K562 (cell line): Measurements from ENCODE around the gene HOXB4. TPM values are rescaled to one million over a fixed set of nuclear protein-coding genes. Genes with fewer than 3 reads are reported as not detected.

Source experiments
- CC2D1A ChIP-seq: fragments of 450-650 bp; IDR thresholded peaks from 2 replicates; pipeline ENCODE4 v1.6.1; 2017; ENCODE audit warnings: mild to moderate bottlenecking
- CCNT2 ChIP-seq: IDR thresholded peaks from 2 replicates; pipeline ENCODE4 v1.6.1; 2011; ENCODE audit warnings: borderline replicate concordance, low read depth, mild to moderate bottlenecking, moderate library complexity, mixed read lengths, low read length; ENCODE audit not compliant: insufficient read length; ENCODE audit errors: extremely low read depth
- FOSL1 ChIP-seq: fragments of 200-800 bp; sonication (Bioruptor generic); conservative IDR thresholded peaks from 2 replicates; pipeline ENCODE4 v1.6.1; 2016; ENCODE audit warnings: missing genetic modification characterization, missing compliant biosample characterization
- GABPA ChIP-seq: fragments of 200-800 bp; sonication (Bioruptor generic); conservative IDR thresholded peaks from 2 replicates; pipeline ENCODE4 v1.6.1; 2016; ENCODE audit warnings: low read depth, missing genetic modification characterization, missing compliant biosample characterization
- JUN ChIP-seq, 2 experiments: sonication (generic) in 1 of 2; formaldehyde crosslinking in 1 of 2; IDR thresholded peaks; 2 replicates each; pipeline versions ENCODE4 v1.6.1 to v1.8.0; 2012 to 2022; ENCODE audit warnings: borderline replicate concordance in 2 of 2, mild to moderate bottlenecking in 2 of 2, improper control_type of control experiment in 1 of 2, low read depth in 1 of 2, low read length in 1 of 2, missing genetic modification reagents in 1 of 2
- NBN ChIP-seq: fragments of 450-650 bp; IDR thresholded peaks from 2 replicates; pipeline ENCODE4 v1.6.1; 2016; ENCODE audit warnings: low read depth, mild to moderate bottlenecking
- NEUROD1 ChIP-seq: fragments of 150-350 bp; IDR thresholded peaks from 2 replicates; pipeline ENCODE4 v1.6.1; 2014; ENCODE audit warnings: borderline replicate concordance, low read length, low read depth; ENCODE audit not compliant: partially characterized antibody
- NR2C1 ChIP-seq, 2 experiments: fragments of 450-650 bp; IDR thresholded peaks; 2 replicates each; pipeline ENCODE4 v1.6.1; 2017; ENCODE audit warnings: mild to moderate bottlenecking in 2 of 2, antibody characterized with exemption in 1 of 2, inconsistent platforms in 1 of 2, missing compliant biosample characterization in 1 of 2, missing genetic modification characterization in 1 of 2
- SMAD3 ChIP-seq: fragments of 450-650 bp; formaldehyde crosslinking; conservative IDR thresholded peaks from 2 replicates; pipeline ENCODE4 v1.4.0; 2020; ENCODE audit warnings: mild to moderate bottlenecking
- TAF7 ChIP-seq: fragments of 450-650 bp; IDR thresholded peaks from 2 replicates; pipeline ENCODE4 v1.6.1; 2016; ENCODE audit warnings: missing genetic modification characterization, missing compliant biosample characterization
- THRB ChIP-seq: fragments of 450-650 bp; formaldehyde crosslinking; conservative IDR thresholded peaks from 2 replicates; pipeline ENCODE4 v1.4.0; 2022; ENCODE audit warnings: mild to moderate bottlenecking, missing genetic modification characterization
- YY1 ChIP-seq, 3 experiments: IDR thresholded peaks; 2 replicates each; pipeline ENCODE4 v1.6.1; 2011; ENCODE audit warnings: low read length in 2 of 3, mild to moderate bottlenecking in 2 of 3, moderate library complexity in 2 of 3, borderline replicate concordance in 1 of 3, control low read depth in 1 of 3, low read depth in 1 of 3; ENCODE audit not compliant: insufficient read depth in 3 of 3, insufficient replicate concordance in 2 of 3, control insufficient read depth in 1 of 3, insufficient read length in 1 of 3; ENCODE audit errors: extremely low read depth in 1 of 3
- ZNF239 ChIP-seq: fragments of 250-450 bp; sonication (Bioruptor Pico); IDR thresholded peaks from 2 replicates; pipeline ENCODE4 v1.4.0; 2020; ENCODE audit warnings: mild to moderate bottlenecking
- ZNF584 ChIP-seq: fragments of 200-800 bp; sonication (Bioruptor generic); IDR thresholded peaks from 2 replicates; pipeline ENCODE4 v1.6.1; 2016; ENCODE audit warnings: low read depth, mild to moderate bottlenecking, missing genetic modification characterization, missing compliant biosample characterization
- ZNF79 ChIP-seq: fragments of 250-450 bp; sonication (Bioruptor Pico); IDR thresholded peaks from 2 replicates; pipeline ENCODE4 v1.4.0; 2020; ENCODE audit warnings: low read depth, mild to moderate bottlenecking, moderate library complexity
- polyA plus RNA-seq, 8 experiments: library from polyadenylated mRNA; depleted of rRNA in 4 of 8; stranded (reverse) in 5 of 8; unstranded in 3 of 8; fragments of >200 nt; fragmentation: Nextera tagmentation in 2 of 8; fragmentation: Illumina TruSeq in 1 of 8; extraction: Ambion mirVana in 2 of 8; extraction: Trizol in 1 of 8; gene quantifications; 2 replicates each; pipeline versions ENCODE4 v1.2.1 to v1.2.3, GENCODE V29; 2011 to 2014; ENCODE audit warnings: inconsistent platforms in 1 of 8, missing spikeins in 1 of 8
- total RNA-seq, 7 experiments: library from RNA; depleted of rRNA in 6 of 7; stranded (reverse); fragments of >200 nt in 6 of 7; fragmentation: Illumina TruSeq in 2 of 7; extraction: Trizol in 2 of 7; gene quantifications; 2 replicates each; pipeline versions ENCODE4 v1.2.1 to v1.2.3, GENCODE V29; 2011 to 2021; ENCODE audit warnings: low replicate concordance in 1 of 7
- TF ChIP-seq, protein P1 (sequence below): fragments of 450-650 bp; IDR thresholded peaks from 2 replicates; pipeline ENCODE4 v1.6.1; 2018; ENCODE audit not compliant: partially characterized antibody
- TF ChIP-seq, protein P2 (sequence below): sonication (generic); formaldehyde crosslinking; IDR thresholded peaks from 2 replicates; pipeline ENCODE4 v1.4.0; 2020; ENCODE audit warnings: mild to moderate bottlenecking, missing genetic modification reagents
- TF ChIP-seq, protein P3 (sequence below): fragments of 250-450 bp; sonication (Bioruptor Pico); IDR thresholded peaks from 2 replicates; pipeline ENCODE4 v1.6.1; 2021; ENCODE audit warnings: mild to moderate bottlenecking

The HOXB4 gene
- total and polyA plus RNA-seq, 9 of the 15 experiments (the other 6 are each of a cell fraction or from before 2014, with no cell fraction given), result 1.6 to 34.9 (median 14.9) TPM

- TF ChIP-seq, protein P1, sequence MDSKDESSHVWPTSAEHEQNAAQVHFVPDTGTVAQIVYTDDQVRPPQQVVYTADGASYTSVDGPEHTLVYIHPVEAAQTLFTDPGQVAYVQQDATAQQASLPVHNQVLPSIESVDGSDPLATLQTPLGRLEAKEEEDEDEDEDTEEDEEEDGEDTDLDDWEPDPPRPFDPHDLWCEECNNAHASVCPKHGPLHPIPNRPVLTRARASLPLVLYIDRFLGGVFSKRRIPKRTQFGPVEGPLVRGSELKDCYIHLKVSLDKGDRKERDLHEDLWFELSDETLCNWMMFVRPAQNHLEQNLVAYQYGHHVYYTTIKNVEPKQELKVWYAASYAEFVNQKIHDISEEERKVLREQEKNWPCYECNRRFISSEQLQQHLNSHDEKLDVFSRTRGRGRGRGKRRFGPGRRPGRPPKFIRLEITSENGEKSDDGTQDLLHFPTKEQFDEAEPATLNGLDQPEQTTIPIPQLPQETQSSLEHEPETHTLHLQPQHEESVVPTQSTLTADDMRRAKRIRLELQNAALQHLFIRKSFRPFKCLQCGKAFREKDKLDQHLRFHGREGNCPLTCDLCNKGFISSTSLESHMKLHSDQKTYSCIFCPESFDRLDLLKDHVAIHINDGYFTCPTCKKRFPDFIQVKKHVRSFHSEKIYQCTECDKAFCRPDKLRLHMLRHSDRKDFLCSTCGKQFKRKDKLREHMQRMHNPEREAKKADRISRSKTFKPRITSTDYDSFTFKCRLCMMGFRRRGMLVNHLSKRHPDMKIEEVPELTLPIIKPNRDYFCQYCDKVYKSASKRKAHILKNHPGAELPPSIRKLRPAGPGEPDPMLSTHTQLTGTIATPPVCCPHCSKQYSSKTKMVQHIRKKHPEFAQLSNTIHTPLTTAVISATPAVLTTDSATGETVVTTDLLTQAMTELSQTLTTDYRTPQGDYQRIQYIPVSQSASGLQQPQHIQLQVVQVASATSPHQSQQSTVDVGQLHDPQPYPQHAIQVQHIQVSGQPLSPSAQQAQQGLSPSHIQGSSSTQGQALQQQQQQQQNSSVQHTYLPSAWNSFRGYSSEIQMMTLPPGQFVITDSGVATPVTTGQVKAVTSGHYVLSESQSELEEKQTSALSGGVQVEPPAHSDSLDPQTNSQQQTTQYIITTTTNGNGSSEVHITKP, result peak; percentile 65
- peak; percentile 52 for TF ChIP-seq CCNT2
- no peak for TF ChIP-seq NR2C1 (IDR thresholded peaks at IDR 0.05)
- TF ChIP-seq NR2C1 (tag; IDR thresholded peaks at IDR 0.05), result no peak
- no peak for TF ChIP-seq ZNF239 (CRISPR knock-in tag)
- no peak for TF ChIP-seq SMAD3 (CRISPR knock-in tag)
- peak; percentile 52 to 96 (median 92) for TF ChIP-seq YY1 (IDR thresholded peaks at IDR 0.05; ENCODE audit: borderline replicate concordance in 1 of 3, control insufficient read depth in 1 of 3, extremely low read depth in 1 of 3, insufficient read depth in 3 of 3, insufficient read length in 1 of 3, insufficient replicate concordance in 2 of 3, low read depth in 1 of 3, low read length in 2 of 3)
- no peak for TF ChIP-seq TAF7 (tag)
- TF ChIP-seq, protein P2, sequence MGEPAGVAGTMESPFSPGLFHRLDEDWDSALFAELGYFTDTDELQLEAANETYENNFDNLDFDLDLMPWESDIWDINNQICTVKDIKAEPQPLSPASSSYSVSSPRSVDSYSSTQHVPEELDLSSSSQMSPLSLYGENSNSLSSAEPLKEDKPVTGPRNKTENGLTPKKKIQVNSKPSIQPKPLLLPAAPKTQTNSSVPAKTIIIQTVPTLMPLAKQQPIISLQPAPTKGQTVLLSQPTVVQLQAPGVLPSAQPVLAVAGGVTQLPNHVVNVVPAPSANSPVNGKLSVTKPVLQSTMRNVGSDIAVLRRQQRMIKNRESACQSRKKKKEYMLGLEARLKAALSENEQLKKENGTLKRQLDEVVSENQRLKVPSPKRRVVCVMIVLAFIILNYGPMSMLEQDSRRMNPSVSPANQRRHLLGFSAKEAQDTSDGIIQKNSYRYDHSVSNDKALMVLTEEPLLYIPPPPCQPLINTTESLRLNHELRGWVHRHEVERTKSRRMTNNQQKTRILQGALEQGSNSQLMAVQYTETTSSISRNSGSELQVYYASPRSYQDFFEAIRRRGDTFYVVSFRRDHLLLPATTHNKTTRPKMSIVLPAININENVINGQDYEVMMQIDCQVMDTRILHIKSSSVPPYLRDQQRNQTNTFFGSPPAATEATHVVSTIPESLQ, result no peak
- no peak for TF ChIP-seq NEUROD1
- TF ChIP-seq GABPA (tag), result no peak
- no peak for TF ChIP-seq FOSL1
- no peak for TF ChIP-seq JUN (IDR thresholded peaks at IDR 0.05; ENCODE audit: borderline replicate concordance, low read depth, low read length)
- no peak for TF ChIP-seq JUN (CRISPR knock-in tag; IDR thresholded peaks at IDR 0.05; ENCODE audit: borderline replicate concordance)
- peak; percentile 57 for TF ChIP-seq CC2D1A
- TF ChIP-seq ZNF584, result no peak
- TF ChIP-seq THRB (CRISPR knock-in tag), result no peak
- TF ChIP-seq NBN, result no peak
- no peak for TF ChIP-seq ZNF79 (CRISPR knock-in tag)
- TF ChIP-seq, protein P3, sequence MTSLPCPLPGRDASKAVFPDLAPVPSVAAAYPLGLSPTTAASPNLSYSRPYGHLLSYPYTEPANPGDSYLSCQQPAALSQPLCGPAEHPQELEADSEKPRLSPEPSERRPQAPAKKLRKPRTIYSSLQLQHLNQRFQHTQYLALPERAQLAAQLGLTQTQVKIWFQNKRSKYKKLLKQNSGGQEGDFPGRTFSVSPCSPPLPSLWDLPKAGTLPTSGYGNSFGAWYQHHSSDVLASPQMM (CRISPR knock-in tag), result no peak
Observed at GRCh38 chr17:48593840-48594537, 15.8 kb upstream of the HOXB4 start (continued).
